ENCODE measurements around the gene CYP1B1.
"Not testable (repeated sequence)": the region's sequence is repeated elsewhere in the genome, so short reads cannot be mapped to it uniquely, and the experiment has no call there.

Gene CYP1B1

DNA sequence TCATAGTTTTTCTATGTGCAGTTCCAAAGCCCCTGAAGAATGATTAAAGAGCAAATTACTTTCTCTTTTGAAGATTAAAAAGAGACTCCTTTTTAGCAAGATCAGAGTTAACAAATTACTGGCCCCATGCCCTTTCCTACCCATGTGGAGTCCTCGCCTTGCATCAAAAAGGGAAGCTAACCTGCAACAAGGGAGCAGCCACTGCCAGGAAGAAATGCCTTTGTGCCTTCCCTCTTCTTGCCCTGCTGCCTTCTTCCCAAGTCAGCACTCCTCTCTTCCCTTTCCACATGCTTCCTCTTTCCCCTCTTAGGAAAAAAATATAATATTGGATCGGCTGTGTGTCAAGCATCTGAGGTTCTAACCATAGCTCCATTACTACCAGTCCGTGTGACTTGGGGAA is 37.1 kb upstream of the CYP1B1 start:
- Histone ChIP-seq H3K4me1 (peaks cover 0 to 14% (median 2%) of the 10 kb centered on the region in 4 donors), H3K36me3 (no peaks in the 10 kb centered on the region), H3K27ac (no peak overlapping the region), H3K27me3 (no peaks in the 10 kb centered on the region), H3K9me3 (no peaks in the 10 kb centered on the region), H3K4me3 (no peak overlapping the region)
- TF ChIP-seq, protein P1, sequence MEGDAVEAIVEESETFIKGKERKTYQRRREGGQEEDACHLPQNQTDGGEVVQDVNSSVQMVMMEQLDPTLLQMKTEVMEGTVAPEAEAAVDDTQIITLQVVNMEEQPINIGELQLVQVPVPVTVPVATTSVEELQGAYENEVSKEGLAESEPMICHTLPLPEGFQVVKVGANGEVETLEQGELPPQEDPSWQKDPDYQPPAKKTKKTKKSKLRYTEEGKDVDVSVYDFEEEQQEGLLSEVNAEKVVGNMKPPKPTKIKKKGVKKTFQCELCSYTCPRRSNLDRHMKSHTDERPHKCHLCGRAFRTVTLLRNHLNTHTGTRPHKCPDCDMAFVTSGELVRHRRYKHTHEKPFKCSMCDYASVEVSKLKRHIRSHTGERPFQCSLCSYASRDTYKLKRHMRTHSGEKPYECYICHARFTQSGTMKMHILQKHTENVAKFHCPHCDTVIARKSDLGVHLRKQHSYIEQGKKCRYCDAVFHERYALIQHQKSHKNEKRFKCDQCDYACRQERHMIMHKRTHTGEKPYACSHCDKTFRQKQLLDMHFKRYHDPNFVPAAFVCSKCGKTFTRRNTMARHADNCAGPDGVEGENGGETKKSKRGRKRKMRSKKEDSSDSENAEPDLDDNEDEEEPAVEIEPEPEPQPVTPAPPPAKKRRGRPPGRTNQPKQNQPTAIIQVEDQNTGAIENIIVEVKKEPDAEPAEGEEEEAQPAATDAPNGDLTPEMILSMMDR (IDR thresholded peaks at IDR 0.05): no peak
- intact Hi-C loops (cut with DNase I; ENCODE audit: low total_unique reads): no loop called here
- DNase-seq: no peak

DNA sequence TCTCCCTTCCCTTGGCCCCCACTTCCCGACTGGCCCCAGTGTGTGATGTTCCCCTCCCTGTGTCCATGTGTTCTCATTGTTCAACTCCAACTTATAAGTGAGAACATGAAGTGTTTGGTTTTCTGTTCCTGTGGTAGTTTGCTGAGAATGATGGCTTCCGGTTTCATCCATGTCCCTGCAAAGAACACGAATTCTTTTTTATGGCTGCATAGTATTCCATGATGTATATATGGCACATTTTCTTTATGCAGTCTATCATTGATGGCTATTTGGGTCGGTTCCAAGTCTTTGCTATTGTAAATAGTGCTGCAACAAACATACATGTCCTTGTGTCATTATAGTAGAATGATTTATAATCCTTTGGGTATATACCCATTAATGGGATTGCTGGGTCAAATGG is 35.4 kb upstream of the CYP1B1 start:
- intact Hi-C loops (cut with DNase I; ENCODE audit: low total_unique reads); H3K9me3 ChIP-seq; H3K36me3 ChIP-seq; H3K27ac ChIP-seq; H3K4me3 ChIP-seq; DNase-seq; H3K27me3 ChIP-seq: not testable (repeated sequence)
- peaks cover 0 to 18% (median 2%) of the 10 kb centered on the region in 4 donors for H3K4me1 ChIP-seq

DNA sequence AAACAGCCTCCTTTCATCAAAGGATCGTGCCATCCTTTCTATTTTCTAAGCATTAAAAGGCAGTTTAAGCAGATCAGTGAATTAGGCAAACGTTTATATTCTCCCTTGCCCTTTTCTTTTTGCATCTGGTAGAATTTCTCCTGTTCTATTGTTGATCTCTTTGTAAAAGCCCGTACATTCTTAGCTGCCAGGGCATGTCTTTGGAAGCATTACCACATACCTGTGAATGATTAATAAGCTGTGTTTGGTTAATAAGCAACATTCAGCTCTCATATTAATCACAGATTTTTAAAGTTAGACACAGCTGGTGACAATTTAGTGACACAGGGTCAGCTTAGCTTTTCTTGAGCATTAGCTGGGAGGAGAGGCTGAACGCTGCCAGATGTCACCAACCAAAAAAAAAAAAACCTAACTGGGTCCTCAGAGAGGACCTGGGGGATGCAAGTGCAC is 33.8 kb upstream of the CYP1B1 start:
- no peak overlapping the region for H3K27ac ChIP-seq
- peaks cover 0 to 12% (median 0%) of the 10 kb centered on the region in 4 donors for H3K4me1 ChIP-seq

DNA sequence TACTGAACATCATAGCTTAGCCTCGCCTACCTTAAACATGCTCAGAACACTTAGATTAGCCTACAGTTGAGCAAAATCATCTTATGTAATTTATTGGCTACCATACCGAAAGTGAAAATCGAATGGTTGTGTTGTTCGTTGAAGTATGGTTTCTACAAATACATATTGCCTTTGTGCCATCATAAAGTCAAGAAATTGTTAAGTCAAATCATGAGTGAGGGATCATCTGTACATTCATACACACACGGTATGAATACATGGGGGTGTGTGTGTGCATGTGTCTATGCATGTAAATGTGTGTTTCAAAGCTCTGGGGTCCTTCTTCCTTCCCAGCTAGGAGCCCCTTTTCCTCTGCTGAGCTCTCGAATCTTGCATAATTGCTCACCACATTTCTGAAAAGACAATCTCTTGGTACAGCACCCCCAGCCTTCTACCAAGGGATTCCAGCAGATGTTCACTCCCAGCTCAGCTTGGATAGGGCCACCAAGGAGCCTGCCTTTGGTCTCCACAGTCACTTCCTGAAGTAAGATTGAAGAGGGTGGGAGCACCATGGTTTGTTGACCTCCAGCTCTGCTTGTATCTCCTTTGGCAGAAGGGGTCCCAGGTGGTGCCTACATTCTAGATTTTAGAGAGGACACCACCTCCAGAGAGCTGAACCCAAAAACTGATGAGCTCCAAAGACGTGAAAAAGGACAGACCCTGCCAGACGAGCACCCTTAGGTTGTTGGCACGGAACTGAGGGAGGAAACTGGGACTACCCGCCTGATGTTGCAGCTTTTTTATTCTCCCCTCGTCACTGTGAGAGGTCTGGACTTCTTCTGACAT is 33.2 kb upstream of the CYP1B1 start:
- H3K27me3 ChIP-seq: no peaks in the 10 kb centered on the region
- H3K4me3 ChIP-seq: no peak overlapping the region
- DNase-seq: no peak
- intact Hi-C loops (cut with DNase I; ENCODE audit: low total_unique reads): no loop called here
- no peaks in the 10 kb centered on the region for H3K36me3 ChIP-seq
- peaks cover 0 to 10% (median 0%) of the 10 kb centered on the region in 4 donors for H3K4me1 ChIP-seq
- H3K27ac ChIP-seq: no peak overlapping the region
- peaks cover 0 to 6% (median 0%) of the 10 kb centered on the region in 3 donors for H3K9me3 ChIP-seq
- TF ChIP-seq, protein P1 (IDR thresholded peaks at IDR 0.05): no peak

More for the DNA sequence above, 33.8 kb upstream of the CYP1B1 start:
- TF ChIP-seq, protein P1 (IDR thresholded peaks at IDR 0.05): no peak
- no peaks in the 10 kb centered on the region for H3K9me3 ChIP-seq
- H3K27me3 ChIP-seq: no peaks in the 10 kb centered on the region
- no peak overlapping the region for H3K4me3 ChIP-seq
- no peaks in the 10 kb centered on the region for H3K36me3 ChIP-seq
- intact Hi-C loops (cut with DNase I; ENCODE audit: low total_unique reads): no loop called here
- DNase-seq: no peak

DNA sequence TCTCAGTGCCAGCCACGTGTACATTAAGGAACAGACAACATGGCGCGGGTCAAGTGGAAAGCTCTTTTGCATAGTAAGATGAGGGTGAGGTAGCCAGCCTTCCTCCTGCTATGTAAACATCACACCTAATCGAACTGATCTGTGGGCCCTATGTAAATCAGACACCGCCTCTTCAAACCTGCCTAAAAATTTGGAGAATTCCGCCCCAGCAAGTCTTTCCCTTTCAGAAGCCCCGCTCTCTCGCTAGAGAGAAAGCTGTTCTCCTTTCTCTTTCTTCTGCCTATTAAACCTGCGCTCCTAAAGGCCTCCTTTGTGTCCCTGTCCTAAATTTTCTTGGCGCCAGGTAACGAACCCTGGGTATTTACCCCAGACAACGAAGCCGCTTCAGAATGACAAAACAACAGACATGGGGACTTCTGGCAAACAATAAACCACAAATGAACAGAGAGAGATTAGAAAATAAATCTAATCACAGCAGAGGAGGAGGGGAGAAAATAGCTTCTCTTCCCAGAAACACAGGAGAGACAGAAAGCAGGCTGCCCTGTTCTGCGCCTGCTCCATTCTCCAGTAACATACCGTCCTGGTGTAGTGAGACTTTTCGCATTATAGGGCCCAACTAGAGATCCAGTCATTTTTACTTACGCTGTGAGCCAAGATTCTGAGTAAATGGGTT is 31.9 kb upstream of the CYP1B1 start:
- TF ChIP-seq, protein P1 (IDR thresholded peaks at IDR 0.05): no peak
- H3K27ac ChIP-seq: no peak overlapping the region
- no peak for DNase-seq
- no peak overlapping the region for H3K4me3 ChIP-seq
- H3K4me1 ChIP-seq: peaks cover 0 to 4% (median 0%) of the 10 kb centered on the region in 4 donors
- H3K36me3 ChIP-seq: no peaks in the 10 kb centered on the region
- peaks cover 0 to 19% (median 0%) of the 10 kb centered on the region in 3 donors for H3K9me3 ChIP-seq
- no peaks in the 10 kb centered on the region for H3K27me3 ChIP-seq
- intact Hi-C loops (cut with DNase I; ENCODE audit: low total_unique reads): no loop called here

Measured in tibial artery (tissue), 4 donors.